Measurements from ENCODE around the gene REPS2.
A peak's percentile ranks its signal among the peaks of the same experiment; 100 is the strongest.

Gene REPS2

GRCh38 chrX:16992445-16992844 is 46.0 kb downstream of the REPS2 start:
- POLR2A ChIA-PET, result no interaction called here
- CTCF ChIA-PET, result interaction anchor here (1.3 kb wide), 1 partner anchor 53 kb away, joined by 3 read pairs; no protein-coding TSS in a partner anchor
- no peak for TF ChIP-seq HDGF (IDR thresholded peaks at IDR 0.05; ENCODE audit: borderline replicate concordance)
- no peak for TF ChIP-seq NFRKB (IDR thresholded peaks at IDR 0.05)
- no peak for TF ChIP-seq FOXA1 (IDR thresholded peaks at IDR 0.05)
- TF ChIP-seq BHLHE40 (IDR thresholded peaks at IDR 0.05; ENCODE audit: borderline replicate concordance), result no peak
- no peak for TF ChIP-seq FOXK2 (IDR thresholded peaks at IDR 0.05)
- no peak for TF ChIP-seq ARNT (IDR thresholded peaks at IDR 0.05)
- no peak for TF ChIP-seq ZNF384 (IDR thresholded peaks at IDR 0.05)
- no peak for TF ChIP-seq PKNOX1 (IDR thresholded peaks at IDR 0.05)
- no peak for TF ChIP-seq L3MBTL2 (conservative IDR thresholded peaks at IDR 0.05)
- no peak for TF ChIP-seq SP1 (IDR thresholded peaks at IDR 0.05)
- TF ChIP-seq TARDBP (IDR thresholded peaks at IDR 0.05), result no peak
- no peak for TF ChIP-seq ELF4 (IDR thresholded peaks at IDR 0.05)
- TF ChIP-seq FOXM1 (IDR thresholded peaks at IDR 0.05; ENCODE audit: borderline replicate concordance), result no peak
- TF ChIP-seq LEF1 (IDR thresholded peaks at IDR 0.05; ENCODE audit: borderline replicate concordance), result no peak
- TF ChIP-seq CTBP1 (IDR thresholded peaks at IDR 0.05; ENCODE audit: borderline replicate concordance), result no peak
- TF ChIP-seq SUZ12 (IDR thresholded peaks at IDR 0.05), result no peak
- no peak for DNase-seq (ENCODE audit: extremely low spot score)

GRCh38 chrX:16992951-16993350 is 46.5 kb downstream of the REPS2 start:
- DNase-seq (ENCODE audit: extremely low spot score), result no peak
- TF ChIP-seq NFRKB (IDR thresholded peaks at IDR 0.05) (no peak), SP1 (IDR thresholded peaks at IDR 0.05) (no peak), HDGF (IDR thresholded peaks at IDR 0.05; ENCODE audit: borderline replicate concordance) (no peak), FOXK2 (IDR thresholded peaks at IDR 0.05) (no peak), ZNF384 (IDR thresholded peaks at IDR 0.05) (no peak), TARDBP (IDR thresholded peaks at IDR 0.05) (no peak), SUZ12 (IDR thresholded peaks at IDR 0.05) (no peak), FOXA1 (IDR thresholded peaks at IDR 0.05) (no peak), BHLHE40 (IDR thresholded peaks at IDR 0.05; ENCODE audit: borderline replicate concordance) (no peak), LEF1 (IDR thresholded peaks at IDR 0.05; ENCODE audit: borderline replicate concordance) (no peak), L3MBTL2 (conservative IDR thresholded peaks at IDR 0.05) (no peak), ELF4 (IDR thresholded peaks at IDR 0.05) (no peak), FOXM1 (IDR thresholded peaks at IDR 0.05; ENCODE audit: borderline replicate concordance) (no peak), CTBP1 (IDR thresholded peaks at IDR 0.05; ENCODE audit: borderline replicate concordance) (no peak)
- POLR2A ChIA-PET, result no interaction called here
- CTCF ChIA-PET, result interaction anchor here (1.0 to 1.9 kb wide), 3 partner anchors 11 to 54 kb away, joined by 3 to 6 read pairs (median 3); no protein-coding TSS in a partner anchor

- CTCF ChIA-PET, result interaction anchor here (0.6 to 1.9 kb wide), 4 partner anchors 9 to 53 kb away, joined by 3 to 6 read pairs (median 3); no protein-coding TSS in a partner anchor
- DNase-seq (ENCODE audit: extremely low spot score), result peak; percentile 19
- POLR2A ChIA-PET, result no interaction called here
- TF ChIP-seq FOXK2 (IDR thresholded peaks at IDR 0.05), result no peak
- TF ChIP-seq ARNT (IDR thresholded peaks at IDR 0.05), result no peak
- TF ChIP-seq TARDBP (IDR thresholded peaks at IDR 0.05), result no peak
- no peak for TF ChIP-seq BHLHE40 (IDR thresholded peaks at IDR 0.05; ENCODE audit: borderline replicate concordance)
- TF ChIP-seq SUZ12 (IDR thresholded peaks at IDR 0.05), result no peak
- no peak for TF ChIP-seq PKNOX1 (IDR thresholded peaks at IDR 0.05)
- no peak for TF ChIP-seq FOXA1 (IDR thresholded peaks at IDR 0.05)
- TF ChIP-seq ZNF384 (IDR thresholded peaks at IDR 0.05), result no peak
- TF ChIP-seq NFRKB (IDR thresholded peaks at IDR 0.05), result no peak
- no peak for TF ChIP-seq SP1 (IDR thresholded peaks at IDR 0.05)
- no peak for TF ChIP-seq CTBP1 (IDR thresholded peaks at IDR 0.05; ENCODE audit: borderline replicate concordance)
- no peak for TF ChIP-seq L3MBTL2 (conservative IDR thresholded peaks at IDR 0.05)
- no peak for TF ChIP-seq HDGF (IDR thresholded peaks at IDR 0.05; ENCODE audit: borderline replicate concordance)
- no peak for TF ChIP-seq FOXM1 (IDR thresholded peaks at IDR 0.05; ENCODE audit: borderline replicate concordance)
- TF ChIP-seq ELF4 (IDR thresholded peaks at IDR 0.05), result no peak
- TF ChIP-seq LEF1 (IDR thresholded peaks at IDR 0.05; ENCODE audit: borderline replicate concordance), result no peak
Measured at GRCh38 chrX:16993791-16994318, 47.4 kb downstream of the REPS2 start.

GRCh38 chrX:16994736-16995135 is 48.3 kb downstream of the REPS2 start:
- ChIA-PET POLR2A (no interaction called here), CTCF (interaction anchor here (1.9 kb wide), 1 partner anchor 52 kb away, joined by 6 read pairs; no protein-coding TSS in a partner anchor)

GRCh38 chrX:16997313-16997712 is 50.9 kb downstream of the REPS2 start:
- DNase-seq (ENCODE audit: extremely low spot score), result no peak
- CTCF ChIA-PET, result no interaction called here
- POLR2A ChIA-PET, result interaction anchor here (0.6 kb wide), 2 partner anchors 16 to 128 kb away, joined by 3 read pairs; no protein-coding TSS in a partner anchor
- TF ChIP-seq ARNT (IDR thresholded peaks at IDR 0.05) (no peak), CTBP1 (IDR thresholded peaks at IDR 0.05; ENCODE audit: borderline replicate concordance) (no peak), TARDBP (IDR thresholded peaks at IDR 0.05) (no peak), L3MBTL2 (conservative IDR thresholded peaks at IDR 0.05) (no peak), PKNOX1 (IDR thresholded peaks at IDR 0.05) (no peak), SUZ12 (IDR thresholded peaks at IDR 0.05) (no peak), FOXM1 (IDR thresholded peaks at IDR 0.05; ENCODE audit: borderline replicate concordance) (no peak), FOXA1 (IDR thresholded peaks at IDR 0.05) (no peak), LEF1 (IDR thresholded peaks at IDR 0.05; ENCODE audit: borderline replicate concordance) (no peak), NFRKB (IDR thresholded peaks at IDR 0.05) (no peak), ZNF384 (IDR thresholded peaks at IDR 0.05) (no peak), BHLHE40 (IDR thresholded peaks at IDR 0.05; ENCODE audit: borderline replicate concordance) (no peak), ELF4 (IDR thresholded peaks at IDR 0.05) (no peak), FOXK2 (IDR thresholded peaks at IDR 0.05) (no peak), SP1 (IDR thresholded peaks at IDR 0.05) (no peak), HDGF (IDR thresholded peaks at IDR 0.05; ENCODE audit: borderline replicate concordance) (no peak)

More at GRCh38 chrX:16994736-16995135, 48.3 kb downstream of the REPS2 start:
- DNase-seq (ENCODE audit: extremely low spot score), result no peak
- TF ChIP-seq ELF4 (IDR thresholded peaks at IDR 0.05), result no peak
- TF ChIP-seq LEF1 (IDR thresholded peaks at IDR 0.05; ENCODE audit: borderline replicate concordance), result no peak
- no peak for TF ChIP-seq FOXK2 (IDR thresholded peaks at IDR 0.05)
- TF ChIP-seq ARNT (IDR thresholded peaks at IDR 0.05), result no peak
- no peak for TF ChIP-seq BHLHE40 (IDR thresholded peaks at IDR 0.05; ENCODE audit: borderline replicate concordance)
- no peak for TF ChIP-seq CTBP1 (IDR thresholded peaks at IDR 0.05; ENCODE audit: borderline replicate concordance)
